GM19452 (cell line): ENCODE results near the gene RAB7A.
"Not testable (repeated sequence)": the region's sequence is repeated elsewhere in the genome, so short reads cannot be mapped to it uniquely, and the experiment has no call there.

ENCODE experiments used
- ATAC-seq: cut with Tn5 transposase; IDR thresholded peaks from one replicate; pipeline ENCODE4 v1.9.1; 2021; ENCODE audit not compliant: unreplicated experiment

Gene RAB7A

GRCh38 chr3:128710816-128711433, 15.1 kb upstream of the RAB7A start:
- no peak for ATAC-seq

GRCh38 chr3:128712848-128713247, 13.1 kb upstream of the RAB7A start:
- no peak for ATAC-seq

GRCh38 chr3:128714887-128715491, 11.0 kb upstream of the RAB7A start:
- no peak for ATAC-seq

GRCh38 chr3:128718892-128719291, 7.1 kb upstream of the RAB7A start:
- ATAC-seq = not testable (repeated sequence)

- no peak for ATAC-seq
These were observed 5.1 kb upstream of the RAB7A start for GRCh38 chr3:128720891-128721290.

GRCh38 chr3:128723477-128723876, 2.5 kb upstream of the RAB7A start:
- ATAC-seq = no peak

- ATAC-seq = peak; percentile 31
These were observed 398 bp upstream of the RAB7A start for GRCh38 chr3:128725547-128726022.

- ATAC-seq = no peak
These were observed 1.1 kb downstream of the RAB7A start for GRCh38 chr3:128727059-128727458.

GRCh38 chr3:128727485-128727884, 1.5 kb downstream of the RAB7A start:
- ATAC-seq = no peak

GRCh38 chr3:128727996-128728395, 2.0 kb downstream of the RAB7A start:
- ATAC-seq = no peak

- not testable (repeated sequence) for ATAC-seq
These were observed 2.5 kb downstream of the RAB7A start for GRCh38 chr3:128728521-128728920.

- no peak for ATAC-seq
These were observed 4.5 kb downstream of the RAB7A start for GRCh38 chr3:128730471-128730870.

GRCh38 chr3:128734523-128735189, 8.7 kb downstream of the RAB7A start:
- peak; percentile 65 for ATAC-seq

GRCh38 chr3:128735287-128735686, 9.3 kb downstream of the RAB7A start:
- no peak for ATAC-seq

- no peak for ATAC-seq
These were observed 9.9 kb downstream of the RAB7A start for GRCh38 chr3:128735884-128736283.

- ATAC-seq = no peak
These were observed 10.6 kb downstream of the RAB7A start for GRCh38 chr3:128736601-128737000.

GRCh38 chr3:128740621-128741020, 14.6 kb downstream of the RAB7A start:
- no peak for ATAC-seq

GRCh38 chr3:128742821-128743594, 17.0 kb downstream of the RAB7A start:
- no peak for ATAC-seq

GRCh38 chr3:128745742-128746141, 19.8 kb downstream of the RAB7A start:
- no peak for ATAC-seq

GRCh38 chr3:128746881-128747280, 20.9 kb downstream of the RAB7A start:
- ATAC-seq = no peak

GRCh38 chr3:128748557-128748956, 22.6 kb downstream of the RAB7A start:
- no peak for ATAC-seq
